Neuronal stem cell (in vitro differentiated cells): ENCODE data around the gene SLC2A1.

Experiments used
- DNase-seq: peaks from one replicate; pipeline ENCODE4 v3.0.0-alpha.2; 2013; ENCODE audit warnings: low spot score
- H2AFZ ChIP-seq: one replicate; pipeline ENCODE4 v1.6.1; 2013; ENCODE audit warnings: mild to moderate bottlenecking, low read length, inconsistent platforms
- H2AK5ac ChIP-seq: 2 replicates; pipeline ENCODE4 v1.6.1; 2013; ENCODE audit warnings: low read depth, mild to moderate bottlenecking, inconsistent platforms, low read length, moderate library complexity, mixed read lengths
- H2BK120ac ChIP-seq: 2 replicates; pipeline ENCODE4 v1.6.1; 2013; ENCODE audit warnings: low read depth, mild to moderate bottlenecking, inconsistent platforms, low read length, moderate library complexity, mixed read lengths
- H2BK12ac ChIP-seq: one replicate; pipeline ENCODE4 v1.6.1; 2013; ENCODE audit warnings: low read length, inconsistent platforms
- H2BK15ac ChIP-seq: 2 replicates; pipeline ENCODE4 v1.6.1; 2013; ENCODE audit warnings: mild to moderate bottlenecking, low read length, inconsistent platforms, mixed read lengths
- H2BK5ac ChIP-seq: one replicate; pipeline ENCODE4 v1.6.1; 2013; ENCODE audit warnings: inconsistent platforms, mild to moderate bottlenecking, low read length, moderate library complexity
- H3K14ac ChIP-seq: one replicate; pipeline ENCODE4 v1.6.1; 2013; ENCODE audit warnings: low read length, inconsistent platforms
- H3K18ac ChIP-seq: 2 replicates; pipeline ENCODE4 v1.6.1; 2013; ENCODE audit warnings: low read length, inconsistent platforms
- H3K23ac ChIP-seq: 2 replicates; pipeline ENCODE4 v1.6.1; 2013; ENCODE audit warnings: low read depth, mild to moderate bottlenecking, mixed read lengths, low read length, inconsistent platforms; ENCODE audit not compliant: poor library complexity
- H3K27ac ChIP-seq: replicated peaks from 3 replicates; pipeline ENCODE4 v1.5.1; 2013; ENCODE audit warnings: low read length, inconsistent platforms
- H3K27me3 ChIP-seq, 3 experiments: 2 replicates each; pipeline ENCODE4 v1.6.1; 2013; ENCODE audit warnings: low read length in 3 of 3, mild to moderate bottlenecking in 2 of 3, inconsistent platforms in 1 of 3, low read depth in 1 of 3, mixed read lengths in 1 of 3, moderate library complexity in 1 of 3; ENCODE audit not compliant: control insufficient read depth in 3 of 3, insufficient read depth in 3 of 3
- H3K36me3 ChIP-seq, 2 donors: replicated peaks in 1 of 2; 2 replicates each; pipeline ENCODE4 v1.6.1; 2013; ENCODE audit warnings: low read length in 2 of 2; ENCODE audit not compliant: control insufficient read depth in 2 of 2, insufficient read depth in 2 of 2
- H3K4ac ChIP-seq: 2 replicates; pipeline ENCODE4 v1.6.1; 2013; ENCODE audit warnings: inconsistent platforms, mild to moderate bottlenecking, low read length, moderate library complexity
- H3K4me1 ChIP-seq, 2 donors: 1 replicate in 1 of 2; 2 replicates in 1 of 2; pipeline ENCODE4 v1.6.1; 2013; ENCODE audit warnings: low read length in 2 of 2, low read depth in 1 of 2; ENCODE audit not compliant: control insufficient read depth in 2 of 2, insufficient read depth in 1 of 2
- H3K4me2 ChIP-seq: one replicate; pipeline ENCODE4 v1.6.1; 2013; ENCODE audit warnings: mild to moderate bottlenecking, low read length, inconsistent platforms; ENCODE audit not compliant: insufficient read depth, poor library complexity, severe bottlenecking
- H3K4me3 ChIP-seq, 2 donors: 2 replicates each; pipeline ENCODE4 v1.5.1; 2013; ENCODE audit warnings: low read length in 2 of 2, mild to moderate bottlenecking in 2 of 2, inconsistent platforms in 1 of 2, moderate library complexity in 1 of 2
- H3K79me1 ChIP-seq: one replicate; pipeline ENCODE4 v1.6.1; 2013; ENCODE audit warnings: low read depth, mild to moderate bottlenecking, inconsistent platforms, low read length, moderate library complexity
- H3K9ac ChIP-seq: one replicate; pipeline ENCODE4 v1.6.1; 2013; ENCODE audit warnings: mild to moderate bottlenecking, low read depth, low read length, inconsistent platforms; ENCODE audit not compliant: poor library complexity
- H3K9me3 ChIP-seq, 2 donors: replicated peaks in 1 of 2; 2 replicates each; pipeline versions ENCODE3 to v1.6.1; 2013; ENCODE audit warnings: low read length in 2 of 2, mild to moderate bottlenecking in 2 of 2, inconsistent platforms in 1 of 2, low read depth in 1 of 2, mixed read lengths in 1 of 2, moderate library complexity in 1 of 2; ENCODE audit not compliant: control insufficient read depth in 2 of 2, insufficient read depth in 1 of 2
- H4K8ac ChIP-seq: one replicate; pipeline ENCODE4 v1.6.1; 2013; ENCODE audit warnings: low read depth, mild to moderate bottlenecking, inconsistent platforms, low read length, moderate library complexity
- H4K91ac ChIP-seq: one replicate; pipeline ENCODE4 v1.6.1; 2013; ENCODE audit warnings: low read length, low read depth, mild to moderate bottlenecking, inconsistent platforms; ENCODE audit not compliant: poor library complexity
- WGBS, 2 donors: extraction: QIAGEN DNeasy Blood & Tissue Kit; methylation state at CpG; one replicate each; pipeline ENCODE4 v1.1.7; 2013; ENCODE audit warnings: missing lambda C conversion rate in 2 of 2, mixed read lengths in 1 of 2; ENCODE audit not compliant: insufficient read length in 2 of 2, insufficient replicate concordance in 1 of 2; ENCODE audit errors: extremely low coverage in 2 of 2; 5-methylcytosine and 5-hydroxymethylcytosine counted together

SLC2A1 gene

GRCh38 chr1:43000271-43000670 is 41.6 kb upstream of the SLC2A1 start:
- no peak overlapping the region for H3K4ac ChIP-seq
- H3K36me3 ChIP-seq = no peaks in the 10 kb centered on the region
- no peak overlapping the region for H2BK15ac ChIP-seq
- no peak overlapping the region for H3K9ac ChIP-seq
- no peak overlapping the region for H3K4me3 ChIP-seq
- H2BK5ac ChIP-seq = no peak overlapping the region
- no peaks in the 10 kb centered on the region for H3K27me3 ChIP-seq
- H3K18ac ChIP-seq = no peak overlapping the region
- H3K79me1 ChIP-seq = no peaks in the 10 kb centered on the region
- H2AK5ac ChIP-seq = no peak overlapping the region
- no peak overlapping the region for H3K14ac ChIP-seq
- H2BK120ac ChIP-seq = no peak overlapping the region
- no peak overlapping the region for H3K4me2 ChIP-seq
- no CpG with 5 or more reads among the region's 1 CpG for WGBS, 2 donors
- no peak overlapping the region for H3K27ac ChIP-seq
- no peak for DNase-seq
- H2BK12ac ChIP-seq = no peak overlapping the region
- no peak overlapping the region for H3K23ac ChIP-seq
- no peaks in the 10 kb centered on the region for H3K9me3 ChIP-seq
- no peak overlapping the region for H4K8ac ChIP-seq
- H4K91ac ChIP-seq = no peak overlapping the region
- H3K4me1 ChIP-seq = peaks cover 2 to 8% of the 10 kb centered on the region in 2 donors
- no peak overlapping the region for H2AFZ ChIP-seq

- DNase-seq = no peak
Measured at GRCh38 chr1:42999308-42999707, 40.6 kb upstream of the SLC2A1 start.

GRCh38 chr1:42998386-42998785 is 39.7 kb upstream of the SLC2A1 start:
- no peak overlapping the region for H2AK5ac ChIP-seq
- no peak overlapping the region for H3K4me2 ChIP-seq
- H3K27me3 ChIP-seq = no peaks in the 10 kb centered on the region
- H3K9me3 ChIP-seq = no peaks in the 10 kb centered on the region
- no peak overlapping the region for H3K23ac ChIP-seq
- no peak overlapping the region for H4K8ac ChIP-seq
- no peaks in the 10 kb centered on the region for H3K79me1 ChIP-seq
- peak overlapping the region; percentile 29 for H3K18ac ChIP-seq
- no peak overlapping the region for H3K4ac ChIP-seq
- H2BK12ac ChIP-seq = no peak overlapping the region
- no peak overlapping the region for H3K14ac ChIP-seq
- H3K9ac ChIP-seq = no peak overlapping the region
- no peak overlapping the region for H3K27ac ChIP-seq
- WGBS, 2 donors = no CpG with 5 or more reads among the region's 2 CpGs
- no peak overlapping the region for H2AFZ ChIP-seq
- H3K36me3 ChIP-seq = no peaks in the 10 kb centered on the region
- H2BK120ac ChIP-seq = peak overlapping the region; percentile 49
- H2BK5ac ChIP-seq = no peak overlapping the region
- no peak for DNase-seq
- H4K91ac ChIP-seq = no peak overlapping the region
- no peak overlapping the region for H3K4me3 ChIP-seq
- peak overlapping the region; percentile 30 for H2BK15ac ChIP-seq
- H3K4me1 ChIP-seq = peaks cover 0 to 5% of the 10 kb centered on the region in 2 donors

More at GRCh38 chr1:42999308-42999707, 40.6 kb upstream of the SLC2A1 start:
- H4K91ac ChIP-seq = no peak overlapping the region
- no peak overlapping the region for H3K4me2 ChIP-seq
- H2AK5ac ChIP-seq = no peak overlapping the region
- H3K23ac ChIP-seq = no peak overlapping the region
- H3K36me3 ChIP-seq = no peaks in the 10 kb centered on the region
- H3K27me3 ChIP-seq = no peaks in the 10 kb centered on the region
- no peak overlapping the region for H3K4ac ChIP-seq
- H2AFZ ChIP-seq = no peak overlapping the region
- H3K14ac ChIP-seq = no peak overlapping the region
- no peak overlapping the region for H3K9ac ChIP-seq
- H4K8ac ChIP-seq = no peak overlapping the region
- H2BK15ac ChIP-seq = no peak overlapping the region
- no peaks in the 10 kb centered on the region for H3K79me1 ChIP-seq
- H3K18ac ChIP-seq = no peak overlapping the region
- H2BK120ac ChIP-seq = no peak overlapping the region
- no peaks in the 10 kb centered on the region for H3K9me3 ChIP-seq
- peaks cover 0 to 2% of the 10 kb centered on the region in 2 donors for H3K4me1 ChIP-seq
- H2BK12ac ChIP-seq = no peak overlapping the region
- H2BK5ac ChIP-seq = no peak overlapping the region
- no peak overlapping the region for H3K27ac ChIP-seq
- H3K4me3 ChIP-seq = no peak overlapping the region

- no peak overlapping the region for H3K4ac ChIP-seq
- H3K23ac ChIP-seq = no peak overlapping the region
- no peak overlapping the region for H3K4me3 ChIP-seq
- H2BK15ac ChIP-seq = no peak overlapping the region
- no peak overlapping the region for H2AFZ ChIP-seq
- no peak overlapping the region for H3K14ac ChIP-seq
- H3K9me3 ChIP-seq = no peaks in the 10 kb centered on the region
- no peak overlapping the region for H4K91ac ChIP-seq
- no peaks in the 10 kb centered on the region for H3K36me3 ChIP-seq
- no peak overlapping the region for H2AK5ac ChIP-seq
- H4K8ac ChIP-seq = no peak overlapping the region
- H3K79me1 ChIP-seq = no peaks in the 10 kb centered on the region
- H3K27ac ChIP-seq = no peak overlapping the region
- no peak overlapping the region for H3K4me2 ChIP-seq
- no peaks in the 10 kb centered on the region for H3K27me3 ChIP-seq
- WGBS, 2 donors = no CpG with 5 or more reads among the region's 6 CpGs
- H3K9ac ChIP-seq = no peak overlapping the region
- H3K18ac ChIP-seq = no peak overlapping the region
- no peak for DNase-seq
- H2BK12ac ChIP-seq = no peak overlapping the region
- no peak overlapping the region for H2BK5ac ChIP-seq
- H3K4me1 ChIP-seq = peaks cover 0 to 10% of the 10 kb centered on the region in 2 donors
- H2BK120ac ChIP-seq = no peak overlapping the region
Measured at GRCh38 chr1:42996384-42996970, 37.8 kb upstream of the SLC2A1 start.
